Spleen (tissue), 11 donors: ENCODE data around the gene NFYC. TPM values are rescaled to one million over a fixed set of nuclear protein-coding genes. Genes with fewer than 3 reads are reported as not detected.

Experiments used
- DNase-seq: peaks from one replicate; pipeline ENCODE4 v3.0.0-alpha.2; 2020
- H3K27ac ChIP-seq, 8 donors: fragments of 200-600 bp; sonication (generic) in 7 of 8; 1 replicate in 4 of 8; 2 replicates in 4 of 8; pipeline versions ENCODE4 v1.5.0 to v1.8.0; 2016 to 2021; ENCODE audit warnings: inconsistent platforms in 4 of 8, mild to moderate bottlenecking in 4 of 8, moderate library complexity in 1 of 8
- H3K27me3 ChIP-seq, 7 donors: fragments of 200-600 bp; sonication (generic) in 6 of 7; replicated peaks in 1 of 7; 1 replicate in 4 of 7; 2 replicates in 3 of 7; pipeline versions ENCODE4 v1.5.0 to v1.8.0; 2016 to 2021; ENCODE audit warnings: inconsistent platforms in 3 of 7, mild to moderate bottlenecking in 1 of 7
- H3K36me3 ChIP-seq, 6 donors: fragments of 200-600 bp; sonication (generic) in 5 of 6; 1 replicate in 4 of 6; 2 replicates in 2 of 6; pipeline versions ENCODE4 v1.5.0 to v1.8.0; 2016 to 2021; ENCODE audit warnings: inconsistent platforms in 2 of 6
- H3K4me1 ChIP-seq, 6 donors: fragments of 200-600 bp; sonication (generic) in 5 of 6; 1 replicate in 3 of 6; 2 replicates in 3 of 6; pipeline versions ENCODE4 v1.5.0 to v1.8.0; 2016 to 2021; ENCODE audit warnings: inconsistent platforms in 3 of 6
- H3K4me3 ChIP-seq, 8 donors: fragments of 200-600 bp; sonication (generic) in 7 of 8; 1 replicate in 4 of 8; 2 replicates in 4 of 8; pipeline versions ENCODE4 v1.5.0 to v1.8.0; 2016 to 2021; ENCODE audit warnings: inconsistent platforms in 4 of 8, mild to moderate bottlenecking in 4 of 8, moderate library complexity in 2 of 8
- H3K9me3 ChIP-seq, 8 donors: fragments of 200-600 bp; sonication (generic) in 7 of 8; 1 replicate in 4 of 8; 2 replicates in 4 of 8; pipeline versions ENCODE4 v1.5.0 to v1.8.0; 2016 to 2021; ENCODE audit warnings: inconsistent platforms in 4 of 8
- CTCF ChIP-seq, 11 experiments: fragments of 200-600 bp in 7 of 11; fragments of 450-650 bp in 4 of 11; sonication (generic) in 4 of 11; IDR thresholded peaks in 8 of 11; conservative IDR thresholded peaks in 3 of 11; 1 replicate in 7 of 11; 2 replicates in 4 of 11; pipeline versions ENCODE4 v1.4.0 to v1.8.0; 2016 to 2021; ENCODE audit warnings: antibody characterized with exemption in 11 of 11, inconsistent platforms in 4 of 11, mild to moderate bottlenecking in 1 of 11
- POLR2A ChIP-seq, 3 donors: fragments of 450-650 bp; IDR thresholded peaks; one replicate each; pipeline ENCODE4 v1.5.1; 2017; ENCODE audit warnings: antibody characterized with exemption in 3 of 3, mild to moderate bottlenecking in 1 of 3
- POLR2AphosphoS5 ChIP-seq, 3 donors: sonication (generic); formaldehyde crosslinking; IDR thresholded peaks; one replicate each; pipeline ENCODE4 v1.5.1; 2017; ENCODE audit warnings: antibody characterized with exemption in 3 of 3
- WGBS, 5 donors: extraction: QIAGEN DNeasy Blood & Tissue Kit in 3 of 5; methylation state at CpG; one replicate each; pipeline versions ENCODE4 v1.1.5 to v1.1.7; 2013 to 2018; 5-methylcytosine and 5-hydroxymethylcytosine counted together
- intact Hi-C: fragments of 100-400 bp; cut with DNase I; formaldehyde crosslinking; loops from one replicate; pipeline ENCODE4 v1.15.0; 2023; ENCODE audit warnings: low total_unique reads
- polyA plus RNA-seq, 3 donors: library from polyadenylated mRNA; stranded (reverse); fragments of 200-250 nt; gene quantifications; one replicate each; pipeline ENCODE4 v1.2.1, GENCODE V29; 2013
- total RNA-seq, 7 donors: library from RNA; depleted of rRNA in 3 of 7; stranded (reverse); fragments of >200 nt in 3 of 7; fragmentation: NEBNext Ultra II Directional in 4 of 7; extraction: Animal tissue kit (Norgen Biotek cat#: 25700) in 4 of 7; gene quantifications; one replicate each; pipeline versions ENCODE4 v1.1.0 to v1.2.1, GENCODE V29; 2016 to 2021
- donor health status: healthy with polysubstance abuse.
- donor health status: DM: no; HTN: no; CAD: no; lungs with moderate emphysema.
- donor health status: DM: no; HTN: no; CAD: no.
- donor health status: Bipolar disorder and iron deficiency.
- donor health status: healthy.
- donor health status: DM: no; HTN: no; CAD: no.
- donor health status: DM: yes; HTN: yes; CAD: no.

The NFYC gene
- total and polyA plus RNA-seq, 10 donors = 34.6 to 99.0 (median 67.7) TPM

- DNase-seq = no peak
- Histone ChIP-seq H3K9me3 (no peaks in the 10 kb centered on the region), H3K27ac (peak overlapping the region in 4 of 8 donors; percentile 11 to 58 (median 27)), H3K4me3 (no peak overlapping the region), H3K27me3 (no peaks in the 10 kb centered on the region), H3K36me3 (no peaks in the 10 kb centered on the region), H3K4me1 (peaks cover 30 to 88% (median 72%) of the 10 kb centered on the region in 6 donors)
- intact Hi-C loops = no loop called here
- WGBS, 5 donors = 67 to 77% (median 70%) methylated on average over 3 of the region's 3 CpGs
- TF ChIP-seq POLR2AphosphoS5 (IDR thresholded peaks at IDR 0.05) = no peak
Measured at GRCh38 chr1:40703316-40703715, 11.8 kb downstream of the NFYC start.

GRCh38 chr1:40704817-40705733 is 13.6 kb downstream of the NFYC start:
- TF ChIP-seq POLR2AphosphoS5 (IDR thresholded peaks at IDR 0.05) (no peak), CTCF (IDR thresholded peaks at IDR 0.05 in 8 of 11, conservative IDR thresholded peaks at IDR 0.05 in 3 of 11) (no peak), POLR2A (IDR thresholded peaks at IDR 0.05) (no peak)
- 78 to 88% (median 80%) methylated on average over 3 of the region's 3 CpGs for WGBS, 5 donors
- DNase-seq = no peak
- H3K9me3 ChIP-seq = no peaks in the 10 kb centered on the region
- H3K27me3 ChIP-seq = no peaks in the 10 kb centered on the region
- peak overlapping the region in 2 of 8 donors; percentile 0 to 58 for H3K27ac ChIP-seq
- intact Hi-C loops = no loop called here
- H3K4me1 ChIP-seq = peaks cover 31 to 88% (median 72%) of the 10 kb centered on the region in 6 donors
- no peak overlapping the region for H3K4me3 ChIP-seq
- no peaks in the 10 kb centered on the region for H3K36me3 ChIP-seq

GRCh38 chr1:40706626-40707025 is 15.1 kb downstream of the NFYC start:
- Histone ChIP-seq H3K27me3 (no peaks in the 10 kb centered on the region), H3K27ac (no peak overlapping the region), H3K36me3 (no peaks in the 10 kb centered on the region), H3K4me3 (no peak overlapping the region), H3K4me1 (peaks cover 39 to 88% (median 73%) of the 10 kb centered on the region in 6 donors), H3K9me3 (no peaks in the 10 kb centered on the region)
- TF ChIP-seq POLR2A (IDR thresholded peaks at IDR 0.05) (no peak), CTCF (IDR thresholded peaks at IDR 0.05 in 8 of 11, conservative IDR thresholded peaks at IDR 0.05 in 3 of 11) (no peak), POLR2AphosphoS5 (IDR thresholded peaks at IDR 0.05) (no peak)
- WGBS, 5 donors = 96 to 100% (median 98%) methylated on average over 4 of the region's 4 CpGs
- no peak for DNase-seq
- intact Hi-C loops = no loop called here

GRCh38 chr1:40708750-40709099 is 17.2 kb downstream of the NFYC start:
- peak overlapping the region; percentile 27 to 70 (median 43) for H3K4me3 ChIP-seq
- no peaks in the 10 kb centered on the region for H3K36me3 ChIP-seq
- no peaks in the 10 kb centered on the region for H3K9me3 ChIP-seq
- TF ChIP-seq POLR2A (IDR thresholded peaks at IDR 0.05) = no peak
- TF ChIP-seq CTCF (IDR thresholded peaks at IDR 0.05 in 8 of 11, conservative IDR thresholded peaks at IDR 0.05 in 3 of 11) = no peak
- TF ChIP-seq POLR2AphosphoS5 (IDR thresholded peaks at IDR 0.05) = no peak
- H3K27ac ChIP-seq = peak overlapping the region; percentile 36 to 89 (median 82)
- peaks cover 51 to 88% (median 74%) of the 10 kb centered on the region in 6 donors for H3K4me1 ChIP-seq
- WGBS, 5 donors = 2 to 13% (median 5%) methylated on average over 3 of the region's 3 CpGs
- DNase-seq = no peak
- intact Hi-C loops = no loop called here
- H3K27me3 ChIP-seq = no peaks in the 10 kb centered on the region
